Measurements from ENCODE around the gene PXYLP1. TPM values are rescaled to one million over a fixed set of nuclear protein-coding genes. Genes with fewer than 3 reads are reported as not detected.

Gene PXYLP1
- total RNA-seq, 2 donors from 2014 or later = 12.0 to 15.3 TPM

DNA sequence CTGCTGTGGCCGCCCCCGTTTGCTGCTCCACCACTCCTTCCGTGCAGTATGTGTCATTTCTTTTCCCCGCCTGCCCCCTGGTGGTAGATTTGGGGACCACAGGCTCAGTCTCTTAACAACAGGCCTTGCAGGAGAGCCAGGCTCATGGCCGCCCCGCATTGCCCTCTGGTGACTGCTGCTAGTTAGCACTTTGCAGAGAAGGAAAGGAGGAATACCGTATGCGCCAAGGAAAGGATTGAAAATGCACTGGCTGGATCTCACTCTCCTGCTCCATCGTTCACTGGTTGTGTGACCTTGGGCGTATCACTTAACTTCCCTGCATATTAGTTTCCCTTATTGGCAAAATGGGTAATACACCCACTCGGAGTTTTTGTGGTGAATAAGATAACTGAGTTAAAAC is 39.3 kb upstream of the PXYLP1 start:
- H3K27me3 ChIP-seq (replicated peaks; ENCODE audit: insufficient read depth) = no peaks in the 10 kb centered on the region
- WGBS = 8% methylated on average over 11 of the region's 11 CpGs
- H3K9me3 ChIP-seq = no peaks in the 10 kb centered on the region

DNA sequence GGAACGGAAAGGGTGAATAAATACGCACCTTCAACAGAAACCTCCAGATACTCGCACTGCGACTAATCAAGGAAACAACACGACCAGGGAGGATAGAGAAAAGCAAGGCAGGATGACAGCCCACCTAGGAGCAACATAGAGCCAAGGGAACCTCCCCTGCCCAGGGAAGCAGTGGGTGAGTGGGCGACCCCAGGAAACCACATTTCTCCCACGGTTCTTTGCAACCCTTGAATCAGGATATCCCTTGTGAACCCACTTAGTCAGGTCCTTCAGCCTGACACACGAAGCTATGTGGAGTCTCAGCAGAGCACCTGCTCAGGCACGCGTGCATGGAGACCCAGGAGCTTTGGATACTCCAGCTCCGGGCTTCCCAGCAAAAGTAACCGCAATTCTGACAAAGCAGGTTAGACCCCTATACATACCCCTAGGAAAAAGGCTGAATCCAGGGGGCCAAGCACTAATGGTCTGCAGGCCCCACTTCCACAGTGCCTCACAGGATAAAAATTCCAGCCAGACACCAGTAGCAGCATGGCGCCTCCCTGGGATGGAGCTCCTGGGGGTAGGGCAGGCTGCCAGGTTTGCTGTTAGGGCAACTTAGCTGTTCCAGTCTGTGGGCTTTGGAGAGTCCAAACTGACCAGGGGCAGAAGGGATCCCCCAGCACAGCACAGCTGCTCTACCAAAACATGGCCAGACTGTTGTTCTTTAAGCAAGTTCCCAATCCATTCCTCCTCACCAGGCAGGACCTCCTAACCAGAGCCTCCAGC is 38.4 kb upstream of the PXYLP1 start:
- no peak overlapping the region for H3K27ac ChIP-seq
- intact Hi-C loops (cut with DNase I) = loop anchor here (2.0 to 5.0 kb wide), 3 partner anchors 86 to 296 kb away; no protein-coding TSS in a partner anchor
- TF ChIP-seq POLR2A (IDR thresholded peaks at IDR 0.05) (no peak), POLR2AphosphoS5 (IDR thresholded peaks at IDR 0.05) (no peak)
- TF ChIP-seq, protein P1, sequence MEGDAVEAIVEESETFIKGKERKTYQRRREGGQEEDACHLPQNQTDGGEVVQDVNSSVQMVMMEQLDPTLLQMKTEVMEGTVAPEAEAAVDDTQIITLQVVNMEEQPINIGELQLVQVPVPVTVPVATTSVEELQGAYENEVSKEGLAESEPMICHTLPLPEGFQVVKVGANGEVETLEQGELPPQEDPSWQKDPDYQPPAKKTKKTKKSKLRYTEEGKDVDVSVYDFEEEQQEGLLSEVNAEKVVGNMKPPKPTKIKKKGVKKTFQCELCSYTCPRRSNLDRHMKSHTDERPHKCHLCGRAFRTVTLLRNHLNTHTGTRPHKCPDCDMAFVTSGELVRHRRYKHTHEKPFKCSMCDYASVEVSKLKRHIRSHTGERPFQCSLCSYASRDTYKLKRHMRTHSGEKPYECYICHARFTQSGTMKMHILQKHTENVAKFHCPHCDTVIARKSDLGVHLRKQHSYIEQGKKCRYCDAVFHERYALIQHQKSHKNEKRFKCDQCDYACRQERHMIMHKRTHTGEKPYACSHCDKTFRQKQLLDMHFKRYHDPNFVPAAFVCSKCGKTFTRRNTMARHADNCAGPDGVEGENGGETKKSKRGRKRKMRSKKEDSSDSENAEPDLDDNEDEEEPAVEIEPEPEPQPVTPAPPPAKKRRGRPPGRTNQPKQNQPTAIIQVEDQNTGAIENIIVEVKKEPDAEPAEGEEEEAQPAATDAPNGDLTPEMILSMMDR (IDR thresholded peaks at IDR 0.05) = no peak
- H3K9me3 ChIP-seq = no peaks in the 10 kb centered on the region
- 86% methylated on average over 13 of the region's 13 CpGs for WGBS
- H3K4me1 ChIP-seq (replicated peaks) = no peaks in the 10 kb centered on the region
- DNase-seq (ENCODE audit: low spot score) = no peak
- no peaks in the 10 kb centered on the region for H3K27me3 ChIP-seq (replicated peaks; ENCODE audit: insufficient read depth)
- H3K36me3 ChIP-seq = no peaks in the 10 kb centered on the region
- no peak overlapping the region for H3K4me3 ChIP-seq

More for the DNA sequence above, 39.3 kb upstream of the PXYLP1 start:
- Histone ChIP-seq H3K36me3 (no peaks in the 10 kb centered on the region), H3K4me3 (no peak overlapping the region), H3K27ac (no peak overlapping the region), H3K4me1 (replicated peaks) (no peaks in the 10 kb centered on the region)
- intact Hi-C loops (cut with DNase I) = loop anchor here (2.0 to 5.0 kb wide), 3 partner anchors 85 to 295 kb away; no protein-coding TSS in a partner anchor
- TF ChIP-seq, protein P1 (IDR thresholded peaks at IDR 0.05) = peak; percentile 88 to 99 (median 98)
- TF ChIP-seq POLR2A (IDR thresholded peaks at IDR 0.05) (no peak), POLR2AphosphoS5 (IDR thresholded peaks at IDR 0.05) (peak; percentile 72)
- peak; percentile 95 for DNase-seq (ENCODE audit: low spot score)

DNA sequence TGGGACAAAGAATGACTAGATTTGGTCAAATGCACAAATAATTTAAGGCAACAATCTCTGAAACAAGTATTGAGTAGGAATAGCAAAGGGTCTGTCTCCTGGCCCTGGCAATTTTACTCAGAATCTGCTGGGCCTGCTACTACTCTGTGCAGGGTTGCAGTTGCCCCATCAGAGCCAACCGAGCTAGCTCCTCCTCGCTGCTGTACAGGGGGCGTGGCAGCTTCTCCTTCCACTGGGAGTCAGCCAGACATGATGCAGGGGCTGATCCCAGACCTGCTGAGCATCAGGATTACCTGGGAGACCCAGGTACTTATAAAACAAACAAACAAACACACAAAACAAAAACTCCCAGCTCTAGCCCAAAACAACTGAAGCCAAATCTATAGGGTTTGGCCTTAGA is 30.5 kb upstream of the PXYLP1 start:
- H3K27ac ChIP-seq = no peak overlapping the region
- no peak for DNase-seq (ENCODE audit: low spot score)

DNA sequence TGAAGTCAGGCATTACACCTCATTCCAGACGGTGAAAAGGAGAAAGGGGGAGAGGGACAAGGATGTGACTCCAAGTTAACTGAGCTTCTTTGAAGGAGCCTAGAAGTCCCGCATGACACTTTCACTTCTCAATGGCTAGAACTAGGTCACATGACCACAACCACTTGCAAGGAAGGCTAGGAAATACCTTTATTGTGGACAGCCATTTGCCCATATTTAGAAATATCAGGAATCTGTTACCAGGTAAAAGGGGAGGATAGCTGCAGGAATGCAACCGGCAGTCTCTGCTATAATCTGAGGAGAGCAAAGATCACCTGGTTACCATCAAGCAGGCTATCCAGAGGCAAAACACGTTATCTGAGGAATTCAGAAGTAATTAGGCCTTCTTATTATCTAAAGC is 28.9 kb upstream of the PXYLP1 start:
- no peaks in the 10 kb centered on the region for H3K27me3 ChIP-seq (replicated peaks; ENCODE audit: insufficient read depth)
- no peak for DNase-seq (ENCODE audit: low spot score)
- WGBS = 75% methylated on average over 4 of the region's 4 CpGs
- TF ChIP-seq POLR2A (IDR thresholded peaks at IDR 0.05) = no peak
- no peak for TF ChIP-seq POLR2AphosphoS5 (IDR thresholded peaks at IDR 0.05)
- no peak overlapping the region for H3K4me3 ChIP-seq
- no peaks in the 10 kb centered on the region for H3K36me3 ChIP-seq
- intact Hi-C loops (cut with DNase I) = no loop called here
- H3K27ac ChIP-seq = no peak overlapping the region
- H3K4me1 ChIP-seq (replicated peaks) = no peaks in the 10 kb centered on the region
- H3K9me3 ChIP-seq = no peaks in the 10 kb centered on the region

More for the DNA sequence above, 30.5 kb upstream of the PXYLP1 start:
- TF ChIP-seq POLR2A (IDR thresholded peaks at IDR 0.05) (no peak), POLR2AphosphoS5 (IDR thresholded peaks at IDR 0.05) (no peak)
- TF ChIP-seq, protein P1 (IDR thresholded peaks at IDR 0.05) = no peak
- H3K4me1 ChIP-seq (replicated peaks) = no peaks in the 10 kb centered on the region
- H3K9me3 ChIP-seq = no peaks in the 10 kb centered on the region
- intact Hi-C loops (cut with DNase I) = no loop called here
- H3K36me3 ChIP-seq = no peaks in the 10 kb centered on the region
- 50% methylated on average over 3 of the region's 3 CpGs for WGBS
- no peak overlapping the region for H3K4me3 ChIP-seq
- H3K27me3 ChIP-seq (replicated peaks; ENCODE audit: insufficient read depth) = no peaks in the 10 kb centered on the region

DNA sequence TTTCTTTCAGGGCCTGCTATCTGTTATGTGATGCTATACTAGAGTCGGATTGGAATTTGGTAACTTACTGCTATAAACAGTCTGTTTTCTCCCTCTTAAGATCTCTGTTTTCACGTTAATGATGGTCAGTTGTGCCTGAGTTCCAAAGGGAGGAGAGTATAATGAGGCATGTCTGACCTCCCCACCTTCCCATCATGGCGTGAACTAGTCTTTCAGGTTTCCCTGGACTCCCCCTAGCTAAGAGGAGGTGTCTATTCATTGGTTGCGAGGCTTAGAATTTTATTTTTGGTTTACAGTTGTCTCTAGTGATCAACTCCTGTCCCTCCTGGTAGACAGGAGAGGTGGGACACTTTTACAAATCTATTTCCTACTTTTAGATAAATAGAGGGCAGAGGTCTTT is 27.8 kb upstream of the PXYLP1 start:
- no peak overlapping the region for H3K27ac ChIP-seq
- WGBS = 73% methylated on average over 4 of the region's 4 CpGs
- H3K4me3 ChIP-seq = no peak overlapping the region
- intact Hi-C loops (cut with DNase I) = no loop called here
- H3K36me3 ChIP-seq = no peaks in the 10 kb centered on the region
- no peaks in the 10 kb centered on the region for H3K27me3 ChIP-seq (replicated peaks; ENCODE audit: insufficient read depth)
- DNase-seq (ENCODE audit: low spot score) = no peak
- TF ChIP-seq POLR2AphosphoS5 (IDR thresholded peaks at IDR 0.05) (no peak), POLR2A (IDR thresholded peaks at IDR 0.05) (no peak)
- TF ChIP-seq, protein P1 (IDR thresholded peaks at IDR 0.05) = no peak
- no peaks in the 10 kb centered on the region for H3K9me3 ChIP-seq
- H3K4me1 ChIP-seq (replicated peaks) = no peaks in the 10 kb centered on the region

Measured in prostate gland (tissue), 2 donors.